OCI-LY3 (cell line): ENCODE measurements around the gene KIF6.

Experiments
- CTCF ChIP-seq: fragments of 200-600, 300-600 bp; sonication (generic); IDR thresholded peaks from 2 replicates; pipeline ENCODE4 v1.5.1; 2014; ENCODE audit warnings: antibody characterized with exemption, low read length, low read depth
- EZH2phosphoT487 ChIP-seq: fragments of 200-600 bp; shearing (Covaris generic); IDR thresholded peaks from 2 replicates; pipeline ENCODE4 v1.6.1; 2018; ENCODE audit warnings: antibody characterized with exemption, mixed run types, low read depth

- TF ChIP-seq CTCF (no peak), EZH2phosphoT487 (no peak)
These were observed 8.5 kb upstream of the KIF6 start for GRCh38 chr6:39733704-39734103.
